ENCODE data around the gene TAF1C.

TAF1C gene

GRCh38 chr16:84153660-84154214, 33.1 kb downstream of the TAF1C start:
- no peak for DNase-seq

DNA sequence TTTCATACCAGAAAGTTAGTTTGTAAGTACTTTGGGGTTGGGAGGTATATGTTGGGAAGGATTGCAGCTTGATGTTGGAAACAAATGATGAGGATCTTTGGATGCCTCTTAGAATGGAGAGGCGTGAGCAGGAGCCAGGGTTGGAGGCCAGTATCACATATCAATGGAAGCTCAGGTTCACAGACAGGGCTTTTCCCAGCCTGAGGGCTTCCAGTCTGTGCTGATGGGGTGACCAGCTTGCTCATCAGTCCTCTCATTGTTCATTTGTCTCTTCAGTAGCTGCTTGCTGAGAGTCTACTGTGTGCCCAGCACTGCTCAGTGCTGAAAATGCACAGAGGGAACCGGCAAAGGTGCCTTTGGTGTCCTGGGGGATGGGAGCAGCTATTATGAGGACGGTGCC, 35.9 kb downstream of the TAF1C start:
- no peak for DNase-seq

GRCh38 chr16:84144859-84145639, 41.8 kb downstream of the TAF1C start, which contains the start of the genes DNAAF1 and HSDL1:
Gene DNAAF1 (plus strand): TSS chr16:84145308. CDS start chr16:84145441, 133 bp downstream.
Gene HSDL1 (minus strand): TSS chr16:84145177. CDS start chr16:84131321, 13,856 bp downstream.
- peak; percentile 70 to 89 for DNase-seq

DNA sequence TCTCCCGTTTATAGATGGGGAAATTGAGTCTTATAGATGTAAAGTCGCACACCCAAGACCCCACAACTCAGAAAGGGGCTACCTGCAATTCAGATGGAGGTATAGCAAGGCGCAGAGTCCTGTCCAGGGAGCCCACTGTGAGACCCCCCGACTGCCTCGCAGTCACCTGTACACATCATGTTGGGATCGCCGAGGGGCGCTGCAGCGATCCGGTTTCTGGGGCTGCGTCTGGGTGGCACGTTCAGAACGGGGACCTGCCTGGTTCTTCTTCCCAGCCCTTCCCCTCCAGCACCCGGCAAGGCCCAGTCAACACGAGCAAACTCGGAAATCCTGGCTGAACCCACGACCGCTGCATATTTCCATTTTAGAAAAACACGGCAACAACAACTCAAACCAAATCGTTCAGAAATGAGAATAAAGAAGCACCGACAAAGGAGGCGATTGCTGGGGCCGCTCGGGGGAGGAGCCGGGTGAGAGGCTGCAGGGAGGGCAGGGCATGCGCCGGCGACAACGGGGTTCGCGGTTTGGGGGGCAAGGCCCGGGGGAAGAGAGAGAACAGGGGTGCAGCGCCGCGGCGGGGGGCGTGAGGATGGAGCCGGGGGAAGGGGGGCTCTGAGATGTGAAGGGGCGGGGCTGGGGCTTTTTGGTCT, 42.5 kb downstream of the TAF1C start:
- DNase-seq = peak in 1 of 2 experiments; percentile 1

- DNase-seq = no peak
These were observed 43.1 kb downstream of the TAF1C start for GRCh38 chr16:84143784-84144199.

DNA sequence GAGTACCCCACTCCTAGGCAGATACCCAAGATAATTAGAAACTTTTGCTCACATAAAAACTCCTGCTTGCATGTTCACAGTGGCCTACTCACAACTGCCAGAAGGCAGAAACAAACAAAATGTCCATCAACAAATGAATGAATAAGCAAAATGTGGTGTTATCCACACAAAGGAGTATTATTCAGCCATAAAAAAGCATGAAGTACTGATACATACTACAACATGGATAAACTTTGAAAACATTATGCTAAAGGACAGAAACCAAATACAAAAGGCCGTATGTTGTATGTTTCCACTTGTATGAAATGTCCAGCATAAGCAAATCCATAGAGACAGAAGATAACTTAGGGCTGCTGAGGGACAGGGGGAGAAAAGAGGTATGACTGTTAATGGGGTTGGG, 43.8 kb downstream of the TAF1C start:
- no peak for DNase-seq

- DNase-seq = no peak
These were observed 45.6 kb downstream of the TAF1C start for GRCh38 chr16:84141143-84141670.

- DNase-seq = no peak
These were observed 47.1 kb downstream of the TAF1C start for GRCh38 chr16:84139628-84140258.

GRCh38 chr16:84138824-84139627, 47.8 kb downstream of the TAF1C start:
- DNase-seq = no peak

DNA sequence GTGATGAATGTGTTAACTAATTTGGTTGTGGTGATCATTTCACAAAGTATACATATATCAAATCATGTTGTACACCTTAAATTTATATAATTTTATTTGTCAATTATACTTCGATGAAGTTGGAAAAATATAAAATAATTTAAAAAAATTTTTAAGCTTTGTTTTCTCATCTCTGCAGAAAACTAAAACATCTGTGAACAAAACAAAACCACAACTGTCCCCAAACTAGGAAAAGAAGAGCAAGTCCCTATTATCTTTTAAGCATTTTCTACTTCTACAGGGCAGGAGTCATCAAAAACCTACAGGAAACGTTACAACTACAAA, 48.4 kb downstream of the TAF1C start:
- no peak for DNase-seq

- DNase-seq = no peak
These were observed 49.0 kb downstream of the TAF1C start for GRCh38 chr16:84137769-84138357.

- DNase-seq = no peak
These were observed 49.6 kb downstream of the TAF1C start for GRCh38 chr16:84137287-84137686.

DNA sequence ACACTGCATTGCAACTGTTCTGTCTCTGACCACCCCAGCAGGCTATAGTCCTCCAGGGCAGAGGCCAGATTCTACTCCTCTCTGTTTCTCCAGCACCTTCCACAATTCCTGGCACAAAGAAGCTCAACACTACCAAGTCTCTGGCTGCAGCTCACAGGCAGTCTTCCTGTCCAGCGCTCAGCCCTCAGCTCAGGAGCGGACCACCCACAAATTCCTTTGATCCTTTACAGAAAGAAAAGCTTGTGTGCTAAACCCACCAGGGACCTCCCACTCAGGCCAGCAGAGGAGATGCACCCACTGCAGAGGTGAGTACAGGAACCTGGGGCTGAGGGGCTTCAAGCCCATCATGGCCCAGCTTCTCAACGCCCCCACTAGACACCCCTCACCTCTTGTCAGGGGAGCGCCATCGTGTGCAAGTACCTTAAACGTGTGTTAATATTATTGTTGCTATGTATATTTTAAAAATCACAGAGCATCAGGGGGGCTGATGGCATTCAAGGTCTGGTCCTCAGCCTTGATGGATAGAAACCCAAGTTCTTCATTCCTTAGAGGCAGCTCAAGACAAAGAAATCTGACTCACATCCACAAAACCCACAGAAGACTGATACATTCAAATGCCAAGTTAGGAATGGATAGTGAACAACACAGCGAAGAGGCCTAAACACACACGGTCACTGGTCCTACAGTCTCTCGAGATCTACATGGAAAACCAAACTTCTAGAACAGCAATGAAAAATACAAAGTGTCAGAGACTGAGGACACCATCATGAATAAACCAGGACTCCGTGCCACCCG, 50.3 kb downstream of the TAF1C start:
- no peak for DNase-seq

- no peak for DNase-seq
These were observed 54.2 kb downstream of the TAF1C start for GRCh38 chr16:84132527-84133285.

DNA sequence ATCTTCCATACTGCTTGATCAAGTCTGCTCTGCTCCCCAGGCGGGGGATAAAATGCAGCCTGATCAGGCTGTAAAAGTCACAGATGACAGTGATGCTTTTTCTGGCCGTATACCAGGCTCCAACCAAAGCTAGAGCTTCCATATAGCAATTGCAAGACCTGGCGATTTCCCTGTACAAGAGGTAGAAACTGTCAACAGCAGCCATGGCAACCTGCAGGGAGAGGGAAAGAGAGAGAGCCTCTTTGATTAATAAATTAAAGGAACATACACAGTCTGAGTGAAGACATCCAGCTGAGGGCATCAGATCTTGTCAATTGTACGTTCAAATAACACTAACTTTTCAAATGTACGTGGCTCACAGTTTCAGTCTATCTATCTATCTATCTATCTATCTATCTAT, 55.7 kb downstream of the TAF1C start:
- no peak for DNase-seq
